Nephron (organoid): ENCODE results near the gene MEIOSIN.

Experiments used
- H3K27ac Mint-ChIP-seq, 3 experiments: 2 replicates each; pipeline ENCODE4 v1.8.0; 2020; ENCODE audit warnings: mixed read lengths in 3 of 3, mild to moderate bottlenecking in 2 of 3, moderate library complexity in 1 of 3
- H3K27me3 Mint-ChIP-seq: 2 replicates; pipeline ENCODE4 v1.8.0; 2021; ENCODE audit warnings: low read depth, mild to moderate bottlenecking, moderate library complexity, mixed read lengths
- H3K36me3 Mint-ChIP-seq: 2 replicates; pipeline ENCODE4 v1.8.0; 2020; ENCODE audit warnings: low read depth, mixed read lengths
- H3K4me1 Mint-ChIP-seq: 2 replicates; pipeline ENCODE4 v1.8.0; 2020; ENCODE audit warnings: mixed read lengths
- H3K4me3 Mint-ChIP-seq, 3 experiments: 2 replicates each; pipeline ENCODE4 v1.8.0; 2020; ENCODE audit warnings: mild to moderate bottlenecking in 3 of 3, mixed read lengths in 3 of 3, moderate library complexity in 2 of 3
- H3K9me3 Mint-ChIP-seq: 2 replicates; pipeline ENCODE4 v1.8.0; 2020; ENCODE audit warnings: mixed read lengths
- CTCF ChIP-seq, 3 experiments: fragments of 200-600 bp; sonication (generic); IDR thresholded peaks; one replicate each; pipeline ENCODE4 v1.5.0; 2021; ENCODE audit warnings: antibody characterized with exemption in 3 of 3; ENCODE audit not compliant: unreplicated experiment in 3 of 3

The MEIOSIN gene

GRCh38 chr19:45762870-45763631, 29.8 kb downstream of the MEIOSIN start:
- Mint-ChIP-seq H3K4me3 (no peak overlapping the region), H3K9me3 (no peaks in the 10 kb centered on the region), H3K27ac (peak overlapping the region in 1 of 3 experiments; percentile 24), H3K4me1 (peaks cover 10% of the 10 kb centered on the region), H3K36me3 (no peaks in the 10 kb centered on the region), H3K27me3 (peaks cover 4% of the 10 kb centered on the region)
- TF ChIP-seq CTCF (IDR thresholded peaks at IDR 0.05; ENCODE audit: unreplicated experiment in 3 of 3): no peak

GRCh38 chr19:45763691-45764294, 30.6 kb downstream of the MEIOSIN start:
- Mint-ChIP-seq H3K9me3 (no peaks in the 10 kb centered on the region), H3K36me3 (no peaks in the 10 kb centered on the region), H3K4me3 (peak overlapping the region in 2 of 3 experiments; percentile 37 to 46), H3K27ac (peak overlapping the region; percentile 85 to 96 (median 86)), H3K4me1 (peaks cover 10% of the 10 kb centered on the region), H3K27me3 (peaks cover 4% of the 10 kb centered on the region)
- no peak for TF ChIP-seq CTCF (IDR thresholded peaks at IDR 0.05; ENCODE audit: unreplicated experiment in 3 of 3)

GRCh38 chr19:45764475-45764874, 31.2 kb downstream of the MEIOSIN start:
- Mint-ChIP-seq H3K4me1 (peaks cover 10% of the 10 kb centered on the region), H3K9me3 (no peaks in the 10 kb centered on the region), H3K27me3 (peaks cover 4% of the 10 kb centered on the region), H3K4me3 (peak overlapping the region; percentile 79 to 86 (median 83)), H3K36me3 (no peaks in the 10 kb centered on the region), H3K27ac (peak overlapping the region; percentile 85 to 96 (median 86))
- no peak for TF ChIP-seq CTCF (IDR thresholded peaks at IDR 0.05; ENCODE audit: unreplicated experiment in 3 of 3)

- Mint-ChIP-seq H3K36me3 (no peaks in the 10 kb centered on the region), H3K27ac (peak overlapping the region; percentile 85 to 96 (median 86)), H3K4me3 (peak overlapping the region; percentile 79 to 86 (median 83))
Measured at GRCh38 chr19:45764945-45765701, 31.9 kb downstream of the MEIOSIN start.

GRCh38 chr19:45765702-45766295, 32.6 kb downstream of the MEIOSIN start:
- peaks cover 10% of the 10 kb centered on the region for H3K4me1 Mint-ChIP-seq
- no peaks in the 10 kb centered on the region for H3K36me3 Mint-ChIP-seq
- TF ChIP-seq CTCF (IDR thresholded peaks at IDR 0.05; ENCODE audit: unreplicated experiment in 3 of 3): no peak
- H3K4me3 Mint-ChIP-seq: peak overlapping the region; percentile 72 to 79 (median 79)
- peak overlapping the region in 2 of 3 experiments; percentile 82 to 84 for H3K27ac Mint-ChIP-seq
- peaks cover 4% of the 10 kb centered on the region for H3K27me3 Mint-ChIP-seq
- no peaks in the 10 kb centered on the region for H3K9me3 Mint-ChIP-seq

More at GRCh38 chr19:45764945-45765701, 31.9 kb downstream of the MEIOSIN start:
- TF ChIP-seq CTCF (IDR thresholded peaks at IDR 0.05; ENCODE audit: unreplicated experiment in 3 of 3): no peak
- H3K27me3 Mint-ChIP-seq: peaks cover 4% of the 10 kb centered on the region
- H3K4me1 Mint-ChIP-seq: peaks cover 10% of the 10 kb centered on the region
- H3K9me3 Mint-ChIP-seq: no peaks in the 10 kb centered on the region
